Measurements from ENCODE around the gene LRGUK. TPM values are rescaled to one million over a fixed set of nuclear protein-coding genes. Genes with fewer than 3 reads are reported as not detected.

LRGUK gene
- polyA plus RNA-seq, 6 donors from 2014 or later, result not detected

DNA sequence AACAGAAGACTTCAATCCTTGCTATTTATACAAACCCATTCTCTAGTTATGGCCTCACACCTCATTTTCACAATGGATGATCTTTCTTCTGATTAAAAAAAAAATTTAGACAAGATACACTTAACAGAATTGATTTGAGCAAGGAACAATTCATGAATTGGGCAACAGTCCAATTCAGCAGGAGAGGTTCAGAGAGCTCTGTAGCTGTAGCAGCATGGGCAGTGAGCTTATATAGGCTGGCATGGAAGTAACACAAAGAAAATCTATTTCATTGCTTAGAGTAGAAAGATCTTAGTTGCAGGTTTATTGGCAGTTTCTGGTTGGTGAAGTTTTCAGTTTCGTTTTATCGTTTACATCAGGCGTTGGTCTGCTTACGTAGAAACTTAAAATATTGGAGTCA is 23.0 kb upstream of the LRGUK start:
- no peak for DNase-seq
- Mint-ChIP-seq H3K27ac (no peak overlapping the region), H3K27me3 (no peaks in the 10 kb centered on the region), H3K9me3 (peaks cover 0 to 8% (median 0%) of the 10 kb centered on the region in 7 donors), H3K4me3 (no peak overlapping the region), H3K36me3 (no peaks in the 10 kb centered on the region), H3K4me1 (peaks cover 0 to 4% (median 0%) of the 10 kb centered on the region in 3 donors)
- no peak for ATAC-seq (ENCODE audit: low read depth in 2 of 2)

DNA sequence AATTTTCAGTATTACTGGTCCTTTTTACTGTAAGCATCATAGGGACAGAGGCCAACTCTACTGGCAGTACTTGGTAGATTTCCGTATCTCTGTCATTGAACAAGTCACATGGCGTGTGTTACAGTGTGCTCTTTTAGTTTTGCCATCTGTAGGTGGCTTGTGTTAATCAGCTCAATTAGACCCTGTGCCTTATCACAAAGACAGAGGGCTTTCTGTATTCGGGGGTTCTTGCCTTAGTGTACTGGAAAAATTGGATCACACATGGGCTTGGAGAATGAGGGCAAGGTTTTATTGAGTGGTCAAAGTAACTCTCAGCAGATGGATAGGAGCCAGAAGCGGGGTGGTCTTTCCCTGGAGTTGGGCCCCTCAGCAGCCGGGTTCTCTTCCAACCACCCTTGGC is 21.3 kb upstream of the LRGUK start:
- Mint-ChIP-seq H3K27me3 (no peaks in the 10 kb centered on the region), H3K4me3 (no peak overlapping the region), H3K36me3 (no peaks in the 10 kb centered on the region), H3K4me1 (peaks cover 0 to 4% (median 0%) of the 10 kb centered on the region in 3 donors), H3K27ac (no peak overlapping the region), H3K9me3 (peaks cover 0 to 4% (median 0%) of the 10 kb centered on the region in 7 donors)
- ATAC-seq (ENCODE audit: low read depth in 2 of 2), result no peak
- DNase-seq, result no peak

DNA sequence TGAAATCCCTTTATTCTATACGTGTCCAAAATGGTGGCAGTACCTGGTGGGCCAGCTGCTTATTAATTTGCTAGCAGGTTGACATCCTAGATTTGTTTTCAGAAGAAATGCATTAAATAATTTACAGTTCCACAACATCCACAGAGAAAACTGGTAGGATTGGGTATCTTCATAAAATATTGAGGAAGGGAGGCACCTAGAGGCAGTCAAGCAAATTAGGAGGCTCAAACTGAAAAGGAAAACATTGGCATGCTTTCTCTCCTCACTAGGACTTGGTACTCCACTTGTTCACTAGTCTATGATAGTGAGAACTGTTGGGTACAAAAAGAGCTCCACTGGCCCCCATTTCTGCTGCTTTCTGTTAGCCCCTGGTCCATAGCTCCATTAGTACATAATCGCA is 18.3 kb upstream of the LRGUK start:
- H3K27me3 Mint-ChIP-seq, result no peaks in the 10 kb centered on the region

DNA sequence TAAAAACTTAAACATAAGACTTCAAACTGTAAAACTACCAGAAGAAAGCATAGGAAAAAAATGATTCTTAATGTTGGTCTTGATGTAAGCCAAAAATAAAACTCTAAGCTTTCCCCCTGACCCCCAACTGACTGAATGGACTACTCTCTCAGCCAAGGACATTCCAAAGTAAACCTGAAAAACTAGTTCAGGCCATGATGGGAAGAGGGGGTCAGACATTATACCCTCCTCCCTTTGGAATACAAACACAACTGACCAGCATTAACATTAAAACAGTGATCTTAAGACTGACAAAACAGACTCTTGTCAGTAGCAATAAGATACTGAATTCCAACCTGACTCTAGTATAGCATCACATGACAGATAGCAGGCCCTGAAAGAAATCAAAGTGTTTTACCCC is 13.5 kb upstream of the LRGUK start:
- H3K4me3 Mint-ChIP-seq, result no peak overlapping the region
- H3K27ac Mint-ChIP-seq, result no peak overlapping the region
- DNase-seq (no peak), ATAC-seq (ENCODE audit: low read depth in 2 of 2) (no peak)
- H3K9me3 Mint-ChIP-seq, result no peaks in the 10 kb centered on the region
- no peaks in the 10 kb centered on the region for H3K27me3 Mint-ChIP-seq
- H3K4me1 Mint-ChIP-seq, result no peaks in the 10 kb centered on the region
- H3K36me3 Mint-ChIP-seq, result no peaks in the 10 kb centered on the region

More for the DNA sequence above, 18.3 kb upstream of the LRGUK start:
- Mint-ChIP-seq H3K27ac (no peak overlapping the region), H3K4me3 (no peak overlapping the region), H3K36me3 (no peaks in the 10 kb centered on the region), H3K4me1 (no peaks in the 10 kb centered on the region), H3K9me3 (peaks cover 0 to 4% (median 0%) of the 10 kb centered on the region in 7 donors)
- no peak for DNase-seq
- ATAC-seq (ENCODE audit: low read depth in 2 of 2), result no peak

DNA sequence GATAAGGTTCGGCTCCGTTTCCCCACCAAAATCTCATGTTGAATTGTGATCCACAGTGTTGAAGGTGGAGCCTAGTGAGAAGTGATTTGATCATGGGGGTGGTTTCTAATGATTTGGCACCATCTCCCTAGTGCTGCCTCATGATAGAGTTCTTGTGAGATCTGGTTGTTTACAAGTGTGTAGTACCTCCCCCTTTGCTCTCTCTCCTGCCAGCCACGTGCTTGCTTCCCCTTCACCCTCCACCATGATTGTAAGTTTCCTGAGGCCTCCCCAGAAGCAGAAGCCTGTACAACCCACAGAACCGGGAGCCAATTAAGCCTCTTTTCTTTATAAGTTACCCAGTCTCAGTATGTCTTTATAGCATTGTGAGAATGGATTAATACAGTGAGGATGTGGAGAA is 12.1 kb upstream of the LRGUK start:
- no peaks in the 10 kb centered on the region for H3K27me3 Mint-ChIP-seq
- ATAC-seq (ENCODE audit: low read depth in 2 of 2) (no peak), DNase-seq (no peak)
- no peaks in the 10 kb centered on the region for H3K36me3 Mint-ChIP-seq
- H3K9me3 Mint-ChIP-seq, result no peaks in the 10 kb centered on the region
- no peaks in the 10 kb centered on the region for H3K4me1 Mint-ChIP-seq
- H3K4me3 Mint-ChIP-seq, result no peak overlapping the region
- H3K27ac Mint-ChIP-seq, result no peak overlapping the region

DNA sequence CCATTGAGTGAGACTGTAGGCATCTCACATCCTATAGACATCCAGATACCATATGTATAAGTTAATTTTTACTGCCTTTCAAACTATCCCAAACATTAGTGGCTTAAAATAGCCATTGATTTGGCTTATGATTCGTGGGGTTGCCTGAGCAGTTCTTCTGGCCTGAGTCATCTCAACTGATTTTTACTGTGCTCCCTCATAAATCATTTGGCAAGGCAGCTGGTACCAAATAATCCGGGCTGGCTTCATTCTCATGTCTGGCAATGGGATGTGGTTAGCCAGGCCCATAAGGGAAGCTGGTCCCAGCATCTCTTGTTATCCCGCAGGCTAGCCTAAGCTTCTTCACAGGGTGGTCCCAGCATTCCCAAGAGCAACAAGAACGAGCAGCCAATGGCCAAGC is 6.7 kb upstream of the LRGUK start:
- Mint-ChIP-seq H3K27me3 (peaks cover 0 to 8% (median 0%) of the 10 kb centered on the region in 3 donors), H3K27ac (no peak overlapping the region)
- ATAC-seq (ENCODE audit: low read depth in 2 of 2), result no peak

DNA sequence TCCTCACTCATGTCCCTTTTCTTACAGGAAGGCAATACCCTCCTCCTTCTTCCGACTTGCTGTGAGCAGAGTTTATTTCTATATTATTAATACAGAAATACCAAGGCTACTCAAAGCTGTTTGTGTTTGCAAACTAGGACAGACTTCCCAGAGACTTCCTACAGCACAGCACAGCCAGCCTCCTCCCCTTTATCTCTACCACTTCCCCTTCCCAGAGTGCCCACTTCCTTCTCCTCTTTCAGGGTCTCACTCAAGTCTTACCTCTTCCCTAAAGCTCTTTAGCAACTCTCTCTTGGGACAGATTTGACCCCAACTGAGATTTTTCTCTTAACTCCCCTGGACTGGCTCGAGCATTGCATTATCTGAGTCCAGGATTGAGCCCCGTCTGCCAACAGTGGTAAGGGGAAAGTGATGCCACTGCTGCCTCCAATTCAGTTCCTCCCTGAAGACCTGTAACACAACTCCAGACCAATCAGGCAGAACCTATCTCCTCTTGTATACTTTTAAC is 5.5 kb upstream of the LRGUK start:
- peaks cover 0 to 8% (median 0%) of the 10 kb centered on the region in 3 donors for H3K27me3 Mint-ChIP-seq
- no peak for ATAC-seq (ENCODE audit: low read depth in 2 of 2)
- peaks cover 3 to 13% (median 3%) of the 10 kb centered on the region in 3 donors for H3K4me1 Mint-ChIP-seq
- H3K9me3 Mint-ChIP-seq, result no peaks in the 10 kb centered on the region
- peak overlapping the region in 1 of 6 donors; percentile 94 for H3K27ac Mint-ChIP-seq
- no peak overlapping the region for H3K4me3 Mint-ChIP-seq
- DNase-seq, result no peak
- H3K36me3 Mint-ChIP-seq, result no peaks in the 10 kb centered on the region

More for the DNA sequence above, 6.7 kb upstream of the LRGUK start:
- no peaks in the 10 kb centered on the region for H3K36me3 Mint-ChIP-seq
- no peak overlapping the region for H3K4me3 Mint-ChIP-seq
- DNase-seq, result no peak
- H3K4me1 Mint-ChIP-seq, result peaks cover 0 to 11% (median 3%) of the 10 kb centered on the region in 3 donors
- no peaks in the 10 kb centered on the region for H3K9me3 Mint-ChIP-seq

DNA sequence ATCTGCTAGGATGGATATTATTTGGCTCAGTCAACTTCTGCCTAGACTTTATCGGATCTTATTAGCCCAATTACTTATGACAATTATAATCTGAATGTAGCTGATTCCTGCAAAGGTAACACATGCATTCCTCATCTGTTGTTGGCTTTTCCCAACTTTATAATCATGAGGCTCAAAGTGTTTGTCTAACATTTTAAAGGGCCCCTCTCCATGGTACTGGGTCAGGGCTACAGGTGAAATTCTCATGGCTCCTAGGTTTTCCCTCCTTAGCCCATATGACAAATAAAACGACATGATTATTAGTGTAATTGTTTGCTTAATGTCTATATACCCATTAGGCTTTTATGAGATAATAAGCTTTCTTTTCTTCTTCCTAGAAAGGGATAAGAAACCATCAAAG is 4.2 kb upstream of the LRGUK start:
- DNase-seq (no peak), ATAC-seq (ENCODE audit: low read depth in 2 of 2) (no peak)
- H3K27ac Mint-ChIP-seq, result no peak overlapping the region
- H3K4me1 Mint-ChIP-seq, result peaks cover 12 to 24% (median 16%) of the 10 kb centered on the region in 3 donors
- peaks cover 0 to 10% (median 3%) of the 10 kb centered on the region in 3 donors for H3K27me3 Mint-ChIP-seq
- no peaks in the 10 kb centered on the region for H3K36me3 Mint-ChIP-seq
- peaks cover 0 to 2% (median 0%) of the 10 kb centered on the region in 7 donors for H3K9me3 Mint-ChIP-seq
- H3K4me3 Mint-ChIP-seq, result no peak overlapping the region

DNA sequence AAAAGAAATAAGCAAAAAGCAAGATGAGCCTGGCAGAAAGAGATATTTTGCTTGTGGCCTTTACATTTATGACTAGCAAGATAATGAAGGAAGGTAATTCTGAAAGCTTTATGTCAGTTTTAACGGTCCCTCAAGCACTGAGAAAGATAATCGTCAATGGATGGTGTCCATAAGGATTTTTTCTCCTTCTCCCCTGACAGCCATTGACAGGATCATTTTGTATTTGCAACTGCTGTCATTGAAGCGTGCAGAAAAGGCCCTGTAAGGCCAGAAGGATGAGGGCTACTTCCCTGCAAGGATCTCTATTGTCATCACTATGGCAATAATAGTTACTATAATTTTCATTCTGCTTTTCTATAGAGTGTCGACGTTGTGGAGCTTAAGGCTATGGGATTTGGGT is 994 bp upstream of the LRGUK start:
- Mint-ChIP-seq H3K9me3 (peaks cover 0 to 2% (median 0%) of the 10 kb centered on the region in 7 donors), H3K27ac (peak overlapping the region in 1 of 6 donors; percentile 40), H3K27me3 (peaks cover 7 to 30% (median 22%) of the 10 kb centered on the region in 3 donors), H3K36me3 (no peaks in the 10 kb centered on the region), H3K4me1 (peaks cover 17 to 26% (median 22%) of the 10 kb centered on the region in 3 donors), H3K4me3 (peak overlapping the region in 6 of 8 donors; percentile 15 to 96 (median 90))
- no peak for DNase-seq
- no peak for ATAC-seq (ENCODE audit: low read depth in 2 of 2)

DNA sequence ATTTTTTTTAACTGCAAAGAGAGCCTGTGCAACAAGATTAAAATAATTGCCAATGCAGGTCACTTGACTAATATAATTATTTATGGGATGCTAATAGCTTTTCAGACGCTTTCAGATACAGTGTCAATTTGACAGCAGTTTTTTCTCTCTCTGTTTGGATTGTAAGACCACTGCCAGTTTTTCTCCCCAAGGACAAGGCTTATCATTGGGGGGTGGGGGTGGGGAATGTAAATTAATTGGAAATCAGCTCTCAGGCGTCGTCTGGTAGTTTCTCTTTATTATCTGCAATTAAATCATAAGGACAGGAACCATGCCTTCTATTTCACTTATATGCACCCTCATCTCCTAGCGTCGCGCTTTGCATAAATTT is 559 bp upstream of the LRGUK start:
- Mint-ChIP-seq H3K9me3 (peaks cover 0 to 2% (median 0%) of the 10 kb centered on the region in 7 donors), H3K4me1 (peaks cover 17 to 24% (median 22%) of the 10 kb centered on the region in 3 donors), H3K27me3 (peaks cover 11 to 34% (median 26%) of the 10 kb centered on the region in 3 donors), H3K4me3 (peak overlapping the region; percentile 84 to 96 (median 94)), H3K36me3 (no peaks in the 10 kb centered on the region), H3K27ac (peak overlapping the region in 1 of 6 donors; percentile 68)
- no peak for ATAC-seq (ENCODE audit: low read depth in 2 of 2)
- DNase-seq, result no peak

DNA sequence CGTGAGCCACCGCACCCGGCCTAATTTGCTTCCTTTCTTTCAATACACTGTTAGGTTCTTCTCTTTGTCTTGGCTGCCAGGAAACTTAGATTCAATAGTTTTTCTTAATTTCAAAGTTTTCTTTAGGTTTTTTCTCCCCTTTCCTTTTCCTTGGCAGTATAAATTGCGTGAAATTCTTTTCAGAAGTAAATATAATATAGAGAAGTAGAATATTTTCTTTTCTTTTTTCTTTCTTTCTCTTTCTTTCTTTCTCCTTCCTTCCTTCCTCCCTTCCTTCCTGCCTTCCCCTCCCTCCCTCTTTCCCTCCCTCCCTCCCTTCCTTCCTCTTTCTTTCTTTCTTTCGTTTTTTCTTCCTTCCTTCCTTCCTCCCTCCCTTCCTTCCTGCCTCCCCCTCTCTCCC is 1.7 kb downstream of the LRGUK start:
- H3K36me3 Mint-ChIP-seq, result no peaks in the 10 kb centered on the region
- H3K4me3 Mint-ChIP-seq, result peak overlapping the region in 6 of 8 donors; percentile 64 to 94 (median 86)
- H3K27me3 Mint-ChIP-seq, result peaks cover 18 to 56% (median 46%) of the 10 kb centered on the region in 3 donors
- no peak for DNase-seq
- no peak overlapping the region for H3K27ac Mint-ChIP-seq
- H3K9me3 Mint-ChIP-seq, result peaks cover 0 to 2% (median 0%) of the 10 kb centered on the region in 7 donors
- H3K4me1 Mint-ChIP-seq, result peaks cover 13 to 22% (median 15%) of the 10 kb centered on the region in 3 donors
- no peak for ATAC-seq (ENCODE audit: low read depth in 2 of 2)

DNA sequence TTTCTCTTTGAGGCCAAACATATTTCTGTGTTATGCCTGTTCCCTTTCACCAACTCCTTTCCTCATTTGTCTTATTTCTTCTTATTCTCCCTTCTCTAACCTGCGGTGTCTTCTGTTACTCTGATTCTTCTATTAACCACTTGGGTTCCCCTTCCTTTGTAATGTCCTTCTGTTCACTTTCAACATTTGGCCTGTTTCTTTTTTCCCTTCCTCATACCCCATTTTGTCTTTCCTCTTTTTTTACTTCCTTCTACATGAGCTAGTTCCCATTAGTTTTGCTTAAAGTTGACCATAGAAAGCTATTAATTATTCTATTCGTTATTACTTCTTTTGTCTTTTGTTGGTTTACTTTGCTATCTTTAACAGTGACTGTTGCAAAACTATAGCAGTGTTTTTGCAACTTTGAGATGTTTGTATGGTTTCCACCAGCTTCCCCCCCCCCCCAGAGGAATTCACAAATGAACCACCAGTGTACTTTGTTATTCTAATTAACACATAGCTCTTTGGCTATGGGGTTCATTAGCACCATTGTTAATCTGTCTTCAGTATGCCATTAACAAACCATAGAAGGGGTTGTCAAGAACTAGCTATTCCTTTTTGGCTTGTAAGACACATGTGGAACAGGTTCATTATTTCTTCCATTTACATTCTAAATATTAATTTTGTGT is 2.9 kb downstream of the LRGUK start:
- H3K4me1 Mint-ChIP-seq, result peaks cover 13 to 22% (median 15%) of the 10 kb centered on the region in 3 donors

DNA sequence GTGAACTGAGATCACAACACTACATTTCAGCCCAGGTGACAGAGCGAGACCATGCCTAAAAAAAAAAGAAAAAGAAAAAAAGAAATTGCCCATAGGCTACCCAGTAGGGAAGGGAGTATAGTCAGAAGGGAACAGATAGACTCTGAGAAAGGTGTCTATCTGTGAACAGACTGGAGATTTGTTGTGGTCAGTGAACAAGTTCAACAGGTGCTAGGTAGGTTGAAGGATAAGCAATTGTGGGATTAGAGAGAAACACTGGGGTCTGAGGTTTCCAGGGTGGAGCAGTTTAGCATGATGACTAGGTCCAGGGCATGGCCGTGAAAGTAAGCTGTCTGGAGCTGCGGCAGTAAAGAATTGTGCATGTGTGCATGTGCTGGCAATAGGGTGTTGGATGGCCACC is 6.9 kb downstream of the LRGUK start:
- Mint-ChIP-seq H3K4me3 (no peak overlapping the region), H3K27ac (peak overlapping the region in 1 of 6 donors; percentile 14), H3K36me3 (no peaks in the 10 kb centered on the region), H3K9me3 (no peaks in the 10 kb centered on the region), H3K4me1 (peaks cover 0 to 2% (median 0%) of the 10 kb centered on the region in 3 donors), H3K27me3 (peaks cover 18 to 48% (median 41%) of the 10 kb centered on the region in 3 donors)
- DNase-seq, result no peak
- ATAC-seq (ENCODE audit: low read depth in 2 of 2), result no peak

More for the DNA sequence above, 2.9 kb downstream of the LRGUK start:
- no peak for DNase-seq
- H3K27me3 Mint-ChIP-seq, result peaks cover 18 to 57% (median 52%) of the 10 kb centered on the region in 3 donors
- ATAC-seq (ENCODE audit: low read depth in 2 of 2), result no peak
- H3K9me3 Mint-ChIP-seq, result peaks cover 0 to 2% (median 0%) of the 10 kb centered on the region in 7 donors
- H3K27ac Mint-ChIP-seq, result peak overlapping the region in 2 of 6 donors; percentile 36 to 70
- H3K4me3 Mint-ChIP-seq, result peak overlapping the region in 2 of 8 donors; percentile 55 to 76
- no peaks in the 10 kb centered on the region for H3K36me3 Mint-ChIP-seq

All from naive B cell (primary cell).